Sigmoid colon (tissue), 4 donors: ENCODE data around the gene HAGH.

Experiments
- EP300 ChIP-seq, 4 donors: sonication (generic); formaldehyde crosslinking; IDR thresholded peaks; one replicate each; pipeline ENCODE4 v1.6.1; 2017; ENCODE audit warnings: antibody characterized with exemption in 4 of 4
- POLR2AphosphoS5 ChIP-seq, 4 donors: sonication (generic); formaldehyde crosslinking; IDR thresholded peaks; one replicate each; pipeline ENCODE4 v1.6.1; 2017; ENCODE audit warnings: antibody characterized with exemption in 4 of 4

DNA sequence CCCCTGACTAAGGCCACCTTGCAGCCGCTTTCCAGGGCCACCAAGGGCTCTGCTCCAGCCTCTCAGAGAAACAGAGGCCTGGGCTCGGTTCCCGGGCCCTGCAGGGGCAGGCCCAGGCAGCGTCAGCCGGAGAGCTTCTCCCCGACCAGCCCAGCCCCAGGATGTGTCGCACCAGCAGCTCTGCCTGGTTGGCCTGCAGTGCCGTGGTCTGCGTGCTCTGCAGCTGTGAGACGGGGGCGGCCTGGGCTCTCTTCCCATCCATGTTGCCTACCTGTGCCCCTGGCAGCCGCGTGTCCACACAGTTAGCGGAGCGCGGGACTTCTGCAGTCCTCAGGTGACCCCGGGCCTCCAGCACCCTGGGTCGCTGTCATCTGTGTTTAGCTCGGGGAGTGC, 37.9 kb downstream of the HAGH start:
- TF ChIP-seq EP300 (IDR thresholded peaks at IDR 0.05) (no peak), POLR2AphosphoS5 (IDR thresholded peaks at IDR 0.05) (no peak)
